Lung (tissue), 12 donors: ENCODE results near the gene TIA1. TPM values are rescaled to one million over a fixed set of nuclear protein-coding genes. Genes with fewer than 3 reads are reported as not detected.
"Not testable (repeated sequence)": the region's sequence is repeated elsewhere in the genome, so short reads cannot be mapped to it uniquely, and the experiment has no call there.

Experiments
- ATAC-seq: fragments of 200-7000 bp; cut with Tn5 transposase; one replicate; pipeline ENCODE4 v1.9.1; 2020; ENCODE audit warnings: moderate number of reproducible peaks; ENCODE audit not compliant: insufficient read depth, low FRiP score
- DNase-seq, 3 donors: peaks; one replicate each; pipeline ENCODE4 v3.0.0-alpha.2; 2013 to 2017
- H3K27ac ChIP-seq, 2 donors: one replicate each; pipeline ENCODE4 v1.5.1; 2013; ENCODE audit warnings: mild to moderate bottlenecking in 2 of 2, moderate library complexity in 2 of 2, control low read depth in 1 of 2, inconsistent platforms in 1 of 2, low read depth in 1 of 2, low read length in 1 of 2
- H3K27me3 ChIP-seq, 3 donors: one replicate each; pipeline ENCODE4 v1.5.1; 2013; ENCODE audit warnings: low read length in 2 of 3; ENCODE audit not compliant: control insufficient read depth in 3 of 3, insufficient read depth in 3 of 3
- H3K36me3 ChIP-seq, 4 donors: one replicate each; pipeline ENCODE4 v1.5.1; 2013; ENCODE audit warnings: low read length in 4 of 4, mild to moderate bottlenecking in 1 of 4, moderate library complexity in 1 of 4; ENCODE audit not compliant: control insufficient read depth in 4 of 4, insufficient read depth in 4 of 4
- H3K4me1 ChIP-seq, 5 donors: one replicate each; pipeline ENCODE4 v1.5.1; 2013; ENCODE audit warnings: low read length in 5 of 5, mild to moderate bottlenecking in 2 of 5, moderate library complexity in 1 of 5; ENCODE audit not compliant: control insufficient read depth in 5 of 5, insufficient read depth in 5 of 5
- H3K4me3 ChIP-seq: one replicate; pipeline ENCODE4 v1.5.1; 2013; ENCODE audit warnings: mild to moderate bottlenecking, control low read depth, moderate library complexity
- H3K9ac ChIP-seq, 2 donors: one replicate each; pipeline ENCODE4 v1.5.1; 2013; ENCODE audit warnings: low read length in 2 of 2, control low read depth in 1 of 2; ENCODE audit not compliant: insufficient read depth in 1 of 2
- H3K9me3 ChIP-seq, 4 donors: one replicate each; pipeline ENCODE4 v1.5.1; 2013; ENCODE audit warnings: low read length in 3 of 4, mild to moderate bottlenecking in 1 of 4, moderate library complexity in 1 of 4; ENCODE audit not compliant: control insufficient read depth in 4 of 4, insufficient read depth in 3 of 4
- CTCF ChIP-seq: IDR thresholded peaks from 2 replicates; pipeline ENCODE4 v1.5.1; 2012; ENCODE audit warnings: mild to moderate bottlenecking; ENCODE audit errors: control extremely low read depth, extremely low read depth
- WGBS, 2 donors: extraction: QIAGEN DNeasy Blood & Tissue Kit; methylation state at CpG; one replicate each; pipeline ENCODE4 v1.1.7; 2013; 5-methylcytosine and 5-hydroxymethylcytosine counted together
- polyA plus RNA-seq, 2 donors: library from polyadenylated mRNA; stranded (reverse); fragments of 200-250 nt; gene quantifications; one replicate each; pipeline ENCODE4 v1.2.1, GENCODE V29; 2013
- total RNA-seq, 2 donors: library from RNA; depleted of rRNA in 1 of 2; stranded (reverse); fragments of >200 nt in 1 of 2; gene quantifications; one replicate each; pipeline ENCODE4 v1.2.1, GENCODE V29; 2014 to 2021
- donor health status: control.
- donor health status: control.
- donor health status: Bipolar disorder and iron deficiency.
- donor health status: healthy.
- donor health status: DM: yes; HTN: yes; CAD: no.

Gene TIA1
- total and polyA plus RNA-seq, 4 donors, result 31.5 to 403 (median 65.2) TPM

- Histone ChIP-seq H3K9ac (no peak overlapping the region), H3K9me3 (no peaks in the 10 kb centered on the region), H3K27me3 (no peaks in the 10 kb centered on the region), H3K4me3 (no peak overlapping the region), H3K27ac (no peak overlapping the region), H3K4me1 (no peaks in the 10 kb centered on the region), H3K36me3 (peaks cover 7 to 13% (median 10%) of the 10 kb centered on the region in 4 donors)
- WGBS, 2 donors, result 88 to 91% methylated on average over 16 of the region's 16 CpGs
- DNase-seq, result no peak
- no peak for ATAC-seq
- no peak for TF ChIP-seq CTCF
Observed at GRCh38 chr2:70181363-70181956, 67.0 kb downstream of the TIA1 start.

- no peak for ATAC-seq
- WGBS, 2 donors, result 78 to 91% methylated on average over 8 of the region's 8 CpGs
- Histone ChIP-seq H3K27ac (no peak overlapping the region), H3K4me1 (no peaks in the 10 kb centered on the region), H3K36me3 (peaks cover 11 to 29% (median 23%) of the 10 kb centered on the region in 4 donors), H3K9ac (no peak overlapping the region), H3K27me3 (no peaks in the 10 kb centered on the region), H3K9me3 (no peaks in the 10 kb centered on the region), H3K4me3 (no peak overlapping the region)
- TF ChIP-seq CTCF, result no peak
- no peak for DNase-seq
Observed at GRCh38 chr2:70173520-70173919, 74.9 kb downstream of the TIA1 start.

- DNase-seq, result not testable (repeated sequence)
Observed at GRCh38 chr2:70169654-70170245, 78.7 kb downstream of the TIA1 start.

GRCh38 chr2:70161069-70161534 is 87.3 kb downstream of the TIA1 start:
- Histone ChIP-seq H3K9me3 (no peaks in the 10 kb centered on the region), H3K9ac (no peak overlapping the region), H3K4me3 (no peak overlapping the region), H3K36me3 (peaks cover 6 to 15% (median 14%) of the 10 kb centered on the region in 4 donors), H3K4me1 (no peaks in the 10 kb centered on the region), H3K27ac (no peak overlapping the region), H3K27me3 (no peaks in the 10 kb centered on the region)
- DNase-seq, result no peak
- ATAC-seq, result no peak
- 76 to 81% methylated on average over 2 of the region's 2 CpGs for WGBS, 2 donors
- TF ChIP-seq CTCF, result no peak

More at GRCh38 chr2:70169654-70170245, 78.7 kb downstream of the TIA1 start:
- ATAC-seq, H3K27me3 ChIP-seq, H3K9ac ChIP-seq, H3K9me3 ChIP-seq, H3K4me3 ChIP-seq, H3K4me1 ChIP-seq, H3K27ac ChIP-seq: not testable (repeated sequence)
- WGBS, 2 donors, result 94 to 95% methylated on average over 11 of the region's 11 CpGs
- peaks cover 8 to 23% (median 17%) of the 10 kb centered on the region in 4 donors for H3K36me3 ChIP-seq
